Breast epithelium (tissue), 4 donors: Measurements from ENCODE around the gene IDUA. TPM values are rescaled to one million over a fixed set of nuclear protein-coding genes. Genes with fewer than 3 reads are reported as not detected.

Experiments
- DNase-seq, 2 donors: peaks; one replicate each; pipeline ENCODE4 v3.0.0-alpha.2; 2019; ENCODE audit warnings: low spot score in 2 of 2
- H3K27ac ChIP-seq, 2 donors: fragments of 200-600 bp; sonication (generic) in 1 of 2; one replicate each; pipeline ENCODE4 v1.5.1; 2016 to 2019; ENCODE audit warnings: mild to moderate bottlenecking in 1 of 2
- H3K27me3 ChIP-seq, 2 donors: fragments of 200-600 bp; sonication (generic) in 1 of 2; one replicate each; pipeline versions ENCODE4 v1.5.1 to v1.6.0; 2017 to 2019; ENCODE audit warnings: control low read depth in 1 of 2, mild to moderate bottlenecking in 1 of 2
- H3K36me3 ChIP-seq: fragments of 200-600 bp; one replicate; pipeline ENCODE4 v1.5.1; 2019
- H3K4me1 ChIP-seq, 2 donors: fragments of 200-600 bp; sonication (generic); one replicate each; pipeline ENCODE4 v1.5.1; 2016 to 2019; ENCODE audit warnings: control low read depth in 1 of 2
- H3K4me3 ChIP-seq, 3 donors: fragments of 200-600 bp; sonication (generic); 1 replicate in 2 of 3; 2 replicates in 1 of 3; pipeline ENCODE4 v1.5.1; 2016 to 2019; ENCODE audit warnings: mild to moderate bottlenecking in 3 of 3, moderate library complexity in 2 of 3
- H3K9me3 ChIP-seq, 2 donors: fragments of 200-600 bp; sonication (generic) in 1 of 2; one replicate each; pipeline ENCODE4 v1.5.1; 2016 to 2019; ENCODE audit warnings: control low read depth in 1 of 2
- POLR2A ChIP-seq: fragments of 450-650 bp; IDR thresholded peaks from one replicate; pipeline ENCODE4 v1.6.1; 2016; ENCODE audit warnings: antibody characterized with exemption, mild to moderate bottlenecking, moderate library complexity
- POLR2AphosphoS5 ChIP-seq, 3 donors: sonication (generic); formaldehyde crosslinking; IDR thresholded peaks; one replicate each; pipeline ENCODE4 v1.6.1; 2017; ENCODE audit warnings: antibody characterized with exemption in 3 of 3
- intact Hi-C: fragments of 100-400 bp; cut with DNase I; formaldehyde crosslinking; loops from one replicate; pipeline ENCODE4 v1.15.1; 2023; ENCODE audit warnings: low total_unique reads
- total RNA-seq, 3 donors: library from RNA; depleted of rRNA; stranded (reverse); fragments of >200 nt; gene quantifications; one replicate each; pipeline ENCODE4 v1.1.0, GENCODE V29; 2016
- TF ChIP-seq, protein P1 (sequence below), 3 donors: fragments of 450-650 bp; IDR thresholded peaks; one replicate each; pipeline ENCODE4 v1.5.1; 2016 to 2017; ENCODE audit warnings: antibody characterized with exemption in 3 of 3, mild to moderate bottlenecking in 3 of 3, moderate library complexity in 3 of 3

IDUA gene
- total RNA-seq, 3 donors from 2014 or later = 16.3 to 32.8 (median 28.2) TPM

DNA sequence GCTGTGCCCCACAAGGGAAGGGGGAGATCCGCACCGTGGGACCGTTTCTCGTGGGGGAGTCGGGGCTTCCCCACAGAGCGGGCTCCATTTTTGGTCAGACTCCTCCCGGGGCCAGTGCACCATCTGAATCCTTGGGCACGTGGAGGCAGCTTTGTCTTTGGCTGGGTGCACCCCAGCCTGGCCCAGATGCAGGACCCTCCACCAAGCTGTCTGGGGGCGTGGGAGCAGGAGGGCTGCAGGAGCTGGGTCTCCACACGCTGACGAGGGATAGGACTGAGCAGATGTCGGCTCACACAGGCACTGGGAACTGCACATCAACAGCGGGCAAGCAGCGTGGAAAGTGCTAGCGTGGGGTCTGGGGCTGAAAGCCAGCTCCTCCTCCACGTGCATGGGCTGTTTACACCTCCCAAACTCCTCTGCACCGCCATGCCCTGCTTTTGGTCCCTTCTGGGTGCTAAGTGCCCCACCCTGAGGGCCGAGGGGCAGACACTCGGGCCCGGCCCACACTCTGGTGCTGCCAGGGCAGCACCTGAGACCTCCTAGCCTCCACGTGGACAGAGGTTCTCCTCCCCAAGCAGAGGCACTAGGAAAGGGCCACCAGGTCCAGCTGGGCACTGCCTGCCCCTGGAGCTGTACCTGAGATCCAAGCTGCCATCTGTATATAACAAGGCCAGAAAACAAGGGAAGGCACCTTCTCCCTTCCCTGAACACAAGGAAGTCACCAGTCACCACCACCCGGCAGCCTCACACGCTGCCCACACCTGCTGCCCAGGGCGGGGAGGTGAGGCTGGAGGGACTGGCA lies 27.3 kb upstream of the IDUA start:
- intact Hi-C loops = no loop called here
- H3K27ac ChIP-seq = no peak overlapping the region
- H3K4me1 ChIP-seq = no peaks in the 10 kb centered on the region
- no peak overlapping the region for H3K4me3 ChIP-seq
- no peaks in the 10 kb centered on the region for H3K9me3 ChIP-seq
- peaks cover 6% of the 10 kb centered on the region for H3K36me3 ChIP-seq
- no peaks in the 10 kb centered on the region for H3K27me3 ChIP-seq
- no peak for DNase-seq
- TF ChIP-seq POLR2A (no peak), POLR2AphosphoS5 (IDR thresholded peaks at IDR 0.05) (no peak)
- TF ChIP-seq, protein P1, sequence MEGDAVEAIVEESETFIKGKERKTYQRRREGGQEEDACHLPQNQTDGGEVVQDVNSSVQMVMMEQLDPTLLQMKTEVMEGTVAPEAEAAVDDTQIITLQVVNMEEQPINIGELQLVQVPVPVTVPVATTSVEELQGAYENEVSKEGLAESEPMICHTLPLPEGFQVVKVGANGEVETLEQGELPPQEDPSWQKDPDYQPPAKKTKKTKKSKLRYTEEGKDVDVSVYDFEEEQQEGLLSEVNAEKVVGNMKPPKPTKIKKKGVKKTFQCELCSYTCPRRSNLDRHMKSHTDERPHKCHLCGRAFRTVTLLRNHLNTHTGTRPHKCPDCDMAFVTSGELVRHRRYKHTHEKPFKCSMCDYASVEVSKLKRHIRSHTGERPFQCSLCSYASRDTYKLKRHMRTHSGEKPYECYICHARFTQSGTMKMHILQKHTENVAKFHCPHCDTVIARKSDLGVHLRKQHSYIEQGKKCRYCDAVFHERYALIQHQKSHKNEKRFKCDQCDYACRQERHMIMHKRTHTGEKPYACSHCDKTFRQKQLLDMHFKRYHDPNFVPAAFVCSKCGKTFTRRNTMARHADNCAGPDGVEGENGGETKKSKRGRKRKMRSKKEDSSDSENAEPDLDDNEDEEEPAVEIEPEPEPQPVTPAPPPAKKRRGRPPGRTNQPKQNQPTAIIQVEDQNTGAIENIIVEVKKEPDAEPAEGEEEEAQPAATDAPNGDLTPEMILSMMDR (IDR thresholded peaks at IDR 0.05) = no peak

DNA sequence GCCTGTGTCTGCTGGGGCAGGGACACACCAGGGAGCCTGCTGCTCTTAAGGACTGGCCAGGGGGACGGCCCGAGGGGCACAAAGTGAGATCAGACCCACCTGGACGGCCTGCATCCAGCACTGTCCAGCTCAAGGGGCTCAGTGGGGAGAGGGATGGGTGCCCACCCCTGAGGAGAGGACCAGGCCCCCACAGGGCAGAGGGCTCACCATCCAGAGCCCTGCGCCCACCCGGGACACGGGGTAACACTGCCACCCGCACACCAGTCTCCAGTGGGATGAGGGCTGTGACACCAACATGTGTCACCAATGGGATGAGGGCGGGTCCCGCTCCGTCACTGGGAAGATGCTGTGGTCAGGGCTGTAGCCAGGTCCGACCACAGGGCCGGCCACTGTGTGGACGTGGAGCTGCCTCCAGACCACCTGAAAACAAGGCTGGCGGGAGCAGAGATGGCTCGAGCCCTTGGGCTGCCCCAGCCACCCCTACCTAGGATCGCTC lies 26.7 kb upstream of the IDUA start:
- Histone ChIP-seq H3K36me3 (peaks cover 6% of the 10 kb centered on the region), H3K4me1 (no peaks in the 10 kb centered on the region), H3K27ac (no peak overlapping the region), H3K4me3 (no peak overlapping the region), H3K27me3 (no peaks in the 10 kb centered on the region), H3K9me3 (no peaks in the 10 kb centered on the region)
- TF ChIP-seq, protein P1 (IDR thresholded peaks at IDR 0.05) = no peak
- TF ChIP-seq POLR2AphosphoS5 (IDR thresholded peaks at IDR 0.05) = no peak
- no peak for TF ChIP-seq POLR2A
- intact Hi-C loops = no loop called here
- no peak for DNase-seq

DNA sequence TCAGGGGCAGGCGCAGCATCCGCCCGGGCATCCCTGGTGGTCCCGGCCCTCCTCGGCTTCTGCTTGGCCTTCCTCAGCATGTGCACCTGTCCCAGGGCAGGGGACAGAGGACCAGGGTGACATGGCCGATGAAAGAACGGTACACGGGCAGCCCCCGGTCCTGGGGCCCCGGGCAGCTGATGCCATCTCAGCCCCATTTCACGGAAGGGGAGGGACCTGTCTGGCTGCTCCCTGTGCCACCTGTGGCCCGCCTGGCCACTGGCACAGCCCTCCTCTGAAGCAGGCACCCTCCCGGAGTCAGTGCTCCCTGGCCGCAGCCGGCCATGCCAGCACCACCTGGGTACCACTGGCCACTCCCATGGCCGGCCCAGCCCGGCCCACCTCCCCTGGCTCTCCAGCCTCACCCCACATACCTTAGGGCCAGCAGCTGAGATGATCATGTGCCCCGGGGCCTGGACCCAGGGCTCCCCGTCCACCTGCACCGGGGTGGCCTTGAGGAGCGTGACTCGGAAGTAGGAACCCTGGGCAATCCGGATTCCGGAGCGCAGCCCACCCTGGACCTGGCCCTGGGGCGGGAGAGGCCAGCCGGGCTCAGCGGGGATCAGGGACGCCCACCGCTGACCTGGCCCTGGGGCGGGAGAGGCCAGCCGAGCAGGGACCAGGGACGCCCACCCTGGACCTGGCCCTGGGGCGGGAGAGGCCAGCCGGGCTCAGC lies 26.1 kb upstream of the IDUA start:
- no peaks in the 10 kb centered on the region for H3K27me3 ChIP-seq
- no peaks in the 10 kb centered on the region for H3K4me1 ChIP-seq
- no peak overlapping the region for H3K27ac ChIP-seq
- intact Hi-C loops = no loop called here
- peaks cover 6% of the 10 kb centered on the region for H3K36me3 ChIP-seq
- TF ChIP-seq POLR2A = no peak
- TF ChIP-seq, protein P1 (IDR thresholded peaks at IDR 0.05) = no peak
- TF ChIP-seq POLR2AphosphoS5 (IDR thresholded peaks at IDR 0.05) = no peak
- H3K4me3 ChIP-seq = no peak overlapping the region
- no peak for DNase-seq
- H3K9me3 ChIP-seq = no peaks in the 10 kb centered on the region

DNA sequence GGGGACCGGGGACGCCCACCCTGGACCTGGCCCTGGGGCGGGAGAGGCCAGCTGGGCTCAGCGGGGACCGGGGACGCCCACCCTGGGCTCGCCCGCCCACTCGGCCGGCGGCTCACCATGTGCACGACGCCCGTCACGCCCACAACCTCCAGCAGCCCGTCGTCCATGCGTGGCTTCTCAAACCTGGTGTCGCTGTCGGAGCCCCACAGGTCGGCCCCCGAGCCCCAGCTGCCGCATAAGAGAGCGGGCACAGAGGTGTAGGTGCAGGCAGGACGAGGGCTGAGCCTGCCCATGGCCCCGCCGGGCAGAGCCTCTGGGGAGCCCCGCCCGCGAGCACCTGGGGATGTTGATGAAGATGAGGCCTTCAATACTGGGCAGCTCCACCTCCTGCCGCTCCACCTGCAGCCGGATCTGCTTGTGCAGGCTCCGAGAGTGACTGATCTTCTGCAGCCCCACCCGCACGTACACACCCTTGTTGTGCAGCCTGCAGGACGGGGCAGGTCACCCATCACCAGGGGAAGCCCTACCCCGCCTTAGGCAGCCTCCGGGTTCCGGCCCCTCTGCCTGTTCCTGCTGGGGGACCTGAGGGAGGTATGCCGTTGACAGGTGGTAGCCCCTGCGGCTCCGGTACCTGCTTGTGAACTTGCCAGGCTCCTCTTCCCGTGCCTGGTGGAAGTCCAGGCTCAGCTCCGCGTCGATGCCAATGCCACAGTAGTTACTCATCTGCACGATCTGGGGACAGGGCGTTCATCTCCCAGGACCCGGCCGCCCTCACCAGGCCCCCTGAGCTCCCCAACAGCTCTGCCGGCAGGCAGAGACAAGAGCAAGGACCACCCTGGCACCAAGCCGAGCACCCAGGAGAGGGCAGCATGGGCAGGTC lies 25.3 kb upstream of the IDUA start:
- H3K36me3 ChIP-seq = peaks cover 6% of the 10 kb centered on the region
- H3K27me3 ChIP-seq = no peaks in the 10 kb centered on the region
- no peak overlapping the region for H3K4me3 ChIP-seq
- TF ChIP-seq POLR2A = no peak
- no peak for TF ChIP-seq POLR2AphosphoS5 (IDR thresholded peaks at IDR 0.05)
- TF ChIP-seq, protein P1 (IDR thresholded peaks at IDR 0.05) = no peak
- no peak for DNase-seq
- H3K9me3 ChIP-seq = no peaks in the 10 kb centered on the region
- no peaks in the 10 kb centered on the region for H3K4me1 ChIP-seq
- intact Hi-C loops = no loop called here
- no peak overlapping the region for H3K27ac ChIP-seq
